Stimulated activated naive B cell treated with anti-CD40 and anti-IgM and Interleukin-4, amounts not matched to agents 10 μg/mL and 1 μg/mL and 100 μg/mL, for 72 hours (primary cell): ENCODE results near the gene EPB41L1.
A peak's percentile ranks its signal among the peaks of the same experiment; 100 is the strongest.

Experiments
- ATAC-seq, 2 donors: fragments of 150-1000 bp; cut with Tn5 transposase; replicated peaks; 2 replicates each; pipeline ENCODE4 v1.10.0; 2021; ENCODE audit warnings: moderate library complexity in 1 of 2
- DNase-seq: peaks from one replicate; pipeline ENCODE4 v3.0.0; 2021
- H3K27ac Mint-ChIP-seq: one replicate; pipeline ENCODE4 v1.8.0; 2022; ENCODE audit warnings: mild to moderate bottlenecking, mixed read lengths
- H3K27me3 Mint-ChIP-seq, 2 donors: one replicate each; pipeline ENCODE4 v1.8.0; 2022; ENCODE audit warnings: mixed read lengths in 2 of 2
- H3K36me3 Mint-ChIP-seq, 2 donors: one replicate each; pipeline ENCODE4 v1.8.0; 2022; ENCODE audit warnings: mixed read lengths in 2 of 2, mild to moderate bottlenecking in 1 of 2
- H3K4me1 Mint-ChIP-seq, 2 donors: one replicate each; pipeline ENCODE4 v1.8.0; 2022; ENCODE audit warnings: mixed read lengths in 2 of 2, mild to moderate bottlenecking in 1 of 2
- H3K4me3 Mint-ChIP-seq, 2 donors: one replicate each; pipeline ENCODE4 v1.8.0; 2022; ENCODE audit warnings: mild to moderate bottlenecking in 2 of 2, mixed read lengths in 2 of 2, moderate library complexity in 1 of 2
- H3K9me3 Mint-ChIP-seq, 2 donors: one replicate each; pipeline ENCODE4 v1.8.0; 2022; ENCODE audit warnings: mixed read lengths in 2 of 2, mild to moderate bottlenecking in 1 of 2

The EPB41L1 gene

DNA sequence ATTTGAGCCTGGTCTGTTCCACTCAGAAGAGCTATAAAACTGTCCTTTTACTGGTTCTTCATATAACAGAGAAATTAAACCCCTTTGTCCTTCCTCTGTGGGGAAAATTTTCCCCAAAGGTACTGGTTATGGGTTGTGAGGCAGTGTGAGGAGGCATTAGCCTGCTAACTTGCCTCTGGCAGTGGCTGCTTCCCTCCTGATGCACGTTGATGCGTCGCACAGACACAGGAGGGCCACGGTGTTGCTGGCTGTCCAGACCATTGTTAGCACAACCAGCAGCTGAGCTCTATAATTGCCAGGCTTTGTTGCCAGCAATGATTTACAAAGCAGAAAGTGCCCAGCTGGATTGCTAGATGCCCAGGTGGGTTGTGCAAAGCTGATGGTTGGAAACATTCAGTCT is 91.9 kb downstream of the EPB41L1 start:
- peaks cover 5 to 15% of the 10 kb centered on the region in 2 donors for H3K4me1 Mint-ChIP-seq
- H3K27ac Mint-ChIP-seq = peak overlapping the region; percentile 69
- no peak overlapping the region for H3K4me3 Mint-ChIP-seq
- no peaks in the 10 kb centered on the region for H3K9me3 Mint-ChIP-seq
- no peak for ATAC-seq
- DNase-seq = no peak
- peaks cover 31 to 44% of the 10 kb centered on the region in 2 donors for H3K36me3 Mint-ChIP-seq
- H3K27me3 Mint-ChIP-seq = no peaks in the 10 kb centered on the region

DNA sequence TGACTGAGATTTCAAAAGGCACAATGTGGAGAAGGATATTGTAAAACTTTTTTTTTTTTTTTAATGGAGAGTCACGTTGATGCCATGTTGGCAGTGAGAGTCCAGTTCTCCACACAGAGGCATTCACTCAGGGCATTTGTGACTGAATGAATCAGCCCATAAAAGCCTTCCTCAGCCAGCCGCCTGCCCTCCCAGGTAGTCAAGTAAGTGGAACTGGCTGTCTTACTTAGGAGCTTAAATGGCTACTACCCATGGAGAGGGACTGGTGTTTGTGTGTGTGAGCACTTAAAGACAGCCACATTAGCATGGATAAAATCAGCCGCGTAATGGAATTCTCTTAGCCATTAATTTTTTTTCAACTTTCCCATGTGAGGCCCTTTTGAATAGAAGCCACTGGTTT is 94.3 kb downstream of the EPB41L1 start:
- H3K36me3 Mint-ChIP-seq = peaks cover 38 to 56% of the 10 kb centered on the region in 2 donors
- no peak overlapping the region for H3K27ac Mint-ChIP-seq
- DNase-seq = no peak
- H3K9me3 Mint-ChIP-seq = no peaks in the 10 kb centered on the region
- ATAC-seq = no peak
- no peak overlapping the region for H3K4me3 Mint-ChIP-seq
- H3K27me3 Mint-ChIP-seq = no peaks in the 10 kb centered on the region
- H3K4me1 Mint-ChIP-seq = peaks cover 5 to 15% of the 10 kb centered on the region in 2 donors

DNA sequence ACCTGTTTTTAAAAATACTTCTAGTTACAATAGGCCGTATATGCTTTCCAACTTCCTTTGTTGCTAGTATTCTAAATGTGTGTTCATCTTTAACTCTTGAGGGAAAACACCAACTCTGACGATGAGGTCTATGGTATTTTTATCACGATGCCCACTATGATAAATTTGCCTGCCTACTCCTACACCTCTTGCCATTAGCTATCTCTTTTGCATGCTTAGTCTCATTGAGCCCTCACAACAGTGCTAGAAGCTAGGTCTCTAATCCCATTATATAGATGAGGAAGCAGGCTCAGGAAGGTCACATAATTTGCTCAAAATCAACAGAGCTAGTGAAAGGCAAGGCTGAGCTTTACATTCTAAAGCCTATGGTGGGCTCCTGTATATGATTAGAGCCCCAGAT is 94.9 kb downstream of the EPB41L1 start:
- no peaks in the 10 kb centered on the region for H3K9me3 Mint-ChIP-seq
- H3K4me3 Mint-ChIP-seq = no peak overlapping the region
- peaks cover 41 to 56% of the 10 kb centered on the region in 2 donors for H3K36me3 Mint-ChIP-seq
- H3K27ac Mint-ChIP-seq = no peak overlapping the region
- no peaks in the 10 kb centered on the region for H3K27me3 Mint-ChIP-seq
- ATAC-seq (peak; percentile 25 to 38), DNase-seq (no peak)
- H3K4me1 Mint-ChIP-seq = peaks cover 5 to 15% of the 10 kb centered on the region in 2 donors

DNA sequence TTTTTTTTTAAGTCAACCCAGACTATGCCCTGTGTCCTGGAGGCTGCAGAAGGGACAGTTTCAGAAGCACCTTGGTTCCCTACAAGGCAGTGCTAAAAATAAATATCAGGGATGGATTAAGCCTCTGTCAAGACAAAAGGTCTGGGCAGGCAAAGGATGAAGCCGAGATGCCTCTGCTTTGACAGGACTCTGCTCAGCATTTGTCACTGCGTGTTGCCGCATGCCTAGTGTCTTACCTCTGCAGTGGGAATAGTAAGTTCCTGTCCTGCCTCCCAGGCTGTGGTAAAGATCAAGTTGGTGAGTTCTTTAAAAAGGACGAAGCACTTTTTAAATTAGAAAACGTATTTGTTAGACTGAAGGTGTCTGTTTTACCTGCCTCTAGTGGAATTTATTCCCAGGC is 96.9 kb downstream of the EPB41L1 start:
- Mint-ChIP-seq H3K36me3 (peaks cover 41 to 53% of the 10 kb centered on the region in 2 donors), H3K27ac (no peak overlapping the region), H3K4me1 (peaks cover 3 to 15% of the 10 kb centered on the region in 2 donors), H3K27me3 (no peaks in the 10 kb centered on the region), H3K9me3 (no peaks in the 10 kb centered on the region), H3K4me3 (no peak overlapping the region)
- ATAC-seq (no peak), DNase-seq (no peak)

DNA sequence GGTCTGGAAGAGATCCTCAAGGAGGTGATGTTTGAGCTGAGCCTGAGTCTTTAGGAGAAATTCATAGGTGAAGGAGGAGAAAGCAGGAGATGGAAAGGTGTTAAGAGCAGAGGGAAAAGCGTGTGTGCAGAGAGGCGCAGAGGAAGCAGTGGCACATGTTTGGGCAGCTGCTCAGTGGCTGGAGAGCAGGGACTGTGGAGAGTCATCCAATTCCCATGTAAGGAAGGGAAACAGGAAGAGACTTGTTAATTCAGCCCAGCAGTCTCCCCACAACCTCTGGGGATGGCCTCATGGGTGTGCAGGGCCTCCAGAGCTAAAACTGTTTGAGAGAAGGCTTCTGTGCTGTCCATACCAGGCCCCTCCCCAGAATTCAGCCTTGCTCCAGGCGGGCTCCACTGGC is 98.0 kb downstream of the EPB41L1 start:
- no peak for ATAC-seq
- Mint-ChIP-seq H3K4me1 (peaks cover 3 to 15% of the 10 kb centered on the region in 2 donors), H3K36me3 (peaks cover 42 to 57% of the 10 kb centered on the region in 2 donors), H3K9me3 (no peaks in the 10 kb centered on the region), H3K27me3 (no peaks in the 10 kb centered on the region), H3K27ac (no peak overlapping the region), H3K4me3 (no peak overlapping the region)
- no peak for DNase-seq

DNA sequence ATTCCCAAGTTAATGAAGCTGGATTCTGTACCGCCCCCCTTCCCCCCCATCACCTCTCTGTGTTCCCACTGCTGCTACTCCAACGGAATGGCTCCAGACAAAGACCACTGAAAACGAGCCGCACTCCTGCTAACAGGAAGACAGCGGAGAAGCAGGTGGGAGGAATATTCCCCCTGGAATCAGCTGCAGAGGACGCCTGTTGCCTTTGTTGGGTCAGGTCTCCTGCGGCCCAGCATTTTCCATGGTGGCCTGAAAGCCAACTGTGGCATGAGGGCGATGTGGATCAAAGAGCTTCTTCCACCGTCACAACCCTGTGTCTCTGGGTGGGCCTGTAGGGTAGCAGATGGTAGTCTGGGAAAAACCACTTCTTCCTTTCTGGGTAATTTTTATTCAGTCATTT is 98.5 kb downstream of the EPB41L1 start:
- H3K27me3 Mint-ChIP-seq = no peaks in the 10 kb centered on the region
- H3K36me3 Mint-ChIP-seq = peaks cover 38 to 53% of the 10 kb centered on the region in 2 donors
- DNase-seq (no peak), ATAC-seq (no peak)
- H3K9me3 Mint-ChIP-seq = no peaks in the 10 kb centered on the region
- peaks cover 3 to 12% of the 10 kb centered on the region in 2 donors for H3K4me1 Mint-ChIP-seq
- no peak overlapping the region for H3K4me3 Mint-ChIP-seq
- H3K27ac Mint-ChIP-seq = no peak overlapping the region

DNA sequence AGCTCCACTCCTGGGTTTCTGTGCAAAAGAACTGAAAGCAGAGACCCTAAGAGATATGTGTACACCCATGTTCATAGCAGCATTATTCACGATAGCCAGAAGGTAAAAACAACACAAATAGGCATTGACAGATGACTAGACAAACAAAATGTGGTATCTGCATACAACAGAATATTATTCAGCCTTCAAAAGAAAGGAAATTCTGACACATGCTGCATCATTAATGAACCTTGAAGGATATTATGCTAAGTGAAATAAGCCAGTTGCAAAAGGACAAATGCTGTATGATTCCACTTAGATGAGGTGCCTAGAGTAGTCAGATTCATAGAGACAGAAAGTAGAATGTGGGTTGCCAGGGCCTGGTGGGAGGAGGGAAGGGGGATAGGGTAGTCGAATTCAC is 99.5 kb downstream of the EPB41L1 start:
- Mint-ChIP-seq H3K36me3 (peaks cover 32 to 50% of the 10 kb centered on the region in 2 donors), H3K4me3 (no peak overlapping the region), H3K27me3 (no peaks in the 10 kb centered on the region), H3K4me1 (peaks cover 0 to 4% of the 10 kb centered on the region in 2 donors), H3K9me3 (no peaks in the 10 kb centered on the region), H3K27ac (no peak overlapping the region)
- no peak for DNase-seq
- no peak for ATAC-seq

DNA sequence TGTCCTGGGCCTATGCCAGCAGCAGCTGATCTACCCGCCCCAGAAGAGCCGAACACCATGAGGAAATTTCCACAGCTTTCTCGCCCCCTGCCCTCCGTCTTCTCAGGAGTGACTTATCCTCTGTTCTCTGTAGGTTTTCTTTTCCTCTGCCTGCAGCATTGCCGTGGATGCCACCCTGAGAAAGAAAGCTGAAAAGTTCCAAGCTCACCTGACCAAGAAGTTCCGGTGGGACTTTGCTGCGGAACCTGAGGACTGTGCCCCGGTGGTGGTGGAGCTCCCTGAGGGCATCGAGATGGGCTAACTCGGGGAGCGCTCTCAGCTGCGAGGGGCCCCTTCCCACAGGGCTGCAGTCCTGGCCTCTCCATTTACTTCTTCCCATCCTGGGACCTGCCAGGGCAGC is 100.9 kb downstream of the EPB41L1 start:
- Mint-ChIP-seq H3K9me3 (no peaks in the 10 kb centered on the region), H3K4me1 (no peaks in the 10 kb centered on the region), H3K27me3 (no peaks in the 10 kb centered on the region), H3K27ac (peak overlapping the region; percentile 59), H3K36me3 (peaks cover 30 to 43% of the 10 kb centered on the region in 2 donors), H3K4me3 (no peak overlapping the region)
- DNase-seq = no peak
- ATAC-seq = no peak

DNA sequence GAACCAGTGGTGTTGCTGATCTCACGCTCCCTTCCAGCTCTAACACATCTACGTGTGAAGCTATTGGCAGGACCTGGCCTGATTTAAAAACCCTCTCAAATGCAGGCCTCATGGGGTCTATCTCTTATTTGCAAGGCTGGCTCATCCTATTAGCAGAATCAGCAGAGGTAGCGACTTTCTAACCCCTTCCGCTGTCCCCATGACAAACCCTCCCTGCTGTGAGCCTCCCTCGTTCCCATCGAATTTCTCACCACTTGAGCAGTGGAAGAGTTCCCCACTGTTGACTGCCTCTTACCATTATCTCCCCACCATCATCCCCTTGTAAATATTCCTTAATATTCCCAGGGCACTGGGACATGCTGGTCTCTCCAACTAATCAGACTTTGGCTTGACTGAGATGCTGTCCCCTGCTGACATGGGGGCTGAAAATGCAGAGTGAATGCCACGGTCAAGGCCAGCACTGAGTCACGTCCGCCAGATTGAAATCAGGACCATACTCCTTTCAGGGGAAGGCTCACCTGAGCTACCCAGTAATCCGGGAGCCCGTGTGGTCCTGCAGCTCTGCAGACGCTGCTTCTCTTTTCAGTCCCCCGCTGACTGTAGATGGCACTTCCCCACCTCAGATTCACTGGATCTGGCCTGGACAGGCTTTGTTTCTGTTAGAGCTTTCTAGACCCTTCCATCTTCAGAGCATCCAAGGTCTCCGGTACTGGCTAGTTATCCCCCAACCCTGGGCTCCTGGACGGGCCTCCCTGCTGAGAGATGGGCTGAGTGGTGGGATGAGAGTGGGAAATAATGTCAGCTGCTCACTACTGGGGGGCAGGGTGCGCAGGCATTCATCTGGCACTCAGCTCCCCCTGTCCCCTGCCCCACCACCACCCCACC is 104.9 kb downstream of the EPB41L1 start:
- no peak for ATAC-seq
- DNase-seq = no peak

DNA sequence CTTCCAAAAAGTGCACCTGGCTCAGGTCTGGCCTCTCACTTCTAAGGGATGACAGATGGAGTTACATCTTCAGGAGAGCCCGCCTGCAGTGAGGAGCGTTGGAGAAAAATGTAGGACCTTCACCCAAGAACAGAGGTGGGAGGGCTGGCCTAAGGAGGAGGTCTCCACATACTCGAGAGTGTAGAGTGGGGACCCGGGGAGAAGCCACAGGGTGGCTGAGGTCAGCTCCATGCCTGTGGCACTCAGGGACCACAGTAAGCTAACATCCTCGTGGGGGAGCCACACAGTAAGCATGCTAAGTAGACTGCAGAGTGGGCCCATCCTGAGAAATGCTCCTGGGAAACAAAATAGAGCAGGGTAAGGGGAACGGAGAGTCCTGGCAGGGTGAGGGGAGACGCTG is 105.8 kb downstream of the EPB41L1 start:
- no peaks in the 10 kb centered on the region for H3K9me3 Mint-ChIP-seq
- no peak overlapping the region for H3K27ac Mint-ChIP-seq
- DNase-seq (no peak), ATAC-seq (no peak)
- peaks cover 13 to 24% of the 10 kb centered on the region in 2 donors for H3K36me3 Mint-ChIP-seq
- no peaks in the 10 kb centered on the region for H3K4me1 Mint-ChIP-seq
- H3K27me3 Mint-ChIP-seq = no peaks in the 10 kb centered on the region
- no peak overlapping the region for H3K4me3 Mint-ChIP-seq

More for the DNA sequence above, 104.9 kb downstream of the EPB41L1 start:
- Mint-ChIP-seq H3K4me1 (no peaks in the 10 kb centered on the region), H3K27me3 (no peaks in the 10 kb centered on the region), H3K4me3 (no peak overlapping the region), H3K27ac (no peak overlapping the region), H3K9me3 (no peaks in the 10 kb centered on the region), H3K36me3 (peaks cover 16 to 24% of the 10 kb centered on the region in 2 donors)

DNA sequence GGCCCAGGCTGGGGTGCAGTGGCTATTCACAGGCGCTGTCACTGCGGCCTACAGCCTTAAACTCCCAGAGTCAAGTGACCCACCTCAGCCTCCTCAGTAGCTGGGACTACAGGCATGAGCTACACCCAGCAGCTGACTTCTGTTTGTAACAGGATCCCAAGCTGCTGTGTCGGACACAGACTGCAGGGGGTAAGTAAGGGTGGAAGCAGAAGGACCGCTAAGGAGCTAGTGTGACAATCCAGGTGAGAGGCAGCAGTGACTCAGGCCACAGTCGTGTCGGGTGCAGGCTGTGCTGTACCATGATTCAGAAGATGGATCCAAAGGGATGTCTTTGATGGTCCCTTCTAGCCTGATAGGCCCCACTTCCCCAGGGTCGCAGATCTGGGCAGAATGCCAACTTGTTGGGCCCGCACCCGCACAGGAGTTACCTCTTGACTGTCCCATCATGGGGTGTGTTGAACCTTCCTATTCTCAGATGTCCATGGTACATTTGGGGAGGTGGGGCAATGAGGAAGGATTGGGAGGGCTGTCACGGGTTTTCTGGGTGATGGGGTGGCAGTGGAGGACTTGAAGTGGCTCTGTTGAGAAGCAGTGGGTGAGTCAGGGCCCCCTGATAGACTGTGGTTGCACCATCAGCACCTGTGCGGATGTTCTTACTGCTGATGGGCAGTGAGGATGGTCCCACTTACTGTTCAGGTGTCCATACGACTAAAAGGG is 107.0 kb downstream of the EPB41L1 start:
- H3K4me3 Mint-ChIP-seq = no peak overlapping the region
- H3K27ac Mint-ChIP-seq = no peak overlapping the region
- DNase-seq (no peak), ATAC-seq (no peak)
- no peaks in the 10 kb centered on the region for H3K27me3 Mint-ChIP-seq
- no peaks in the 10 kb centered on the region for H3K9me3 Mint-ChIP-seq
- peaks cover 5 to 12% of the 10 kb centered on the region in 2 donors for H3K36me3 Mint-ChIP-seq
- no peaks in the 10 kb centered on the region for H3K4me1 Mint-ChIP-seq

DNA sequence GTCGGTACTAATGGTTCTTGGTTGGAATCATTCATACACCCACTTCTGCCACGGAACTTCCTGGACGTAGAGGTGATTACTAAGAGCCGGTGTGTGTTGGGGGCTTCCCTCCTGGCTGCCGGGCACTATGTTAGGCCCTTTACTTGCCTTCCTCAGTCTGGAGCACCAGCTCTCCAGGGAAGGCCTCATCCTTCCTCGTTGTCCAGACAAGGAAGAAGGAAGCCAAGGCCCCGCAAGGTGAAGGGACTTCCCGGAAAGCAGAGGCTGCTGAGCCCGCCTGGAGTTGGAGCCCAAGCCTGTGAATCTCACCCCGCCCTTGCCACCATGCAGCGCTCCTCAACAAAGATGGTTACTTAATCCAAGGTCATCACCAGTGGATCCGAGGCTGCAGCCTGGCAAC is 107.9 kb downstream of the EPB41L1 start:
- no peaks in the 10 kb centered on the region for H3K9me3 Mint-ChIP-seq
- H3K27ac Mint-ChIP-seq = no peak overlapping the region
- H3K4me3 Mint-ChIP-seq = no peak overlapping the region
- DNase-seq (no peak), ATAC-seq (no peak)
- H3K4me1 Mint-ChIP-seq = no peaks in the 10 kb centered on the region
- H3K27me3 Mint-ChIP-seq = no peaks in the 10 kb centered on the region
- H3K36me3 Mint-ChIP-seq = peaks cover 0 to 4% of the 10 kb centered on the region in 2 donors

DNA sequence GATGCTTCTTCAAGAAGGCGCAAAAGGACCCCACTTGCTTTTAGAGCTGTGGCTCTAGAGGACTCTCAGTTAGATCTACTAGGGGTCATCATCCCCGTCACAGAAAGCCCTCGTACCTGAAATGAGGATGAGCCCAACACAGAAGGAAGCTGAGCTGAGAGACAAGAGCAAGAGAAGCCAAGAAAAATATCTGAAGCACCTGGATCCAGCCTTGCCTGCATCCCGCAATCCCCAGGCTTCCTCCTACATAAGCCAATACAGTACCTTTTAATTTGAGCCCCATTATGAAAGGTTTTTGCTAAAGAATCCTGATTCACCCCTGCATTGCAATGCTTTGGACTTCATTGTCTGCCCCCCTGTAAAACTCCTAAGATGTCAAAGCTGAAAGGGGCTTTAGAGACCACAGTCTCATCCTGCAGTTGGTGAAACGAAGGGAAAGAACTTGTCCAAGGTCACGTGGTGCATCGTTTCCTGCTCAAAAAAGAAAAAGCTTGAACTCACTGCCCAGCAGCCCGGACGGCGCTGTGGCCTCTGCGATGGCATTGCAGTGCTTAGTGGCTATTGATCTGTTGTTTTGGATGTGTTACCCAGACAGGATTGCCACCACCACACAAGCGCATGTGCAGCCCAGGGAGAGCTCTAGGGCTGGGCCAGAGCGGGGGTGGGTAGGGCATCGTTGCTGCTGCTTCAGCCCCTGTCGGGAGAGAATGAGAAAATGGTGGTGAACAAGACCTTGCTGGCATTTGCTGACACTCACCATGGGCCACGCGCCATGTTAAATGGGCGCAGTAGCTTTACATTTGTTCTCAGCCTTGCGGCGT is 110.1 kb downstream of the EPB41L1 start:
- ATAC-seq = no peak
- no peaks in the 10 kb centered on the region for H3K4me1 Mint-ChIP-seq
- H3K36me3 Mint-ChIP-seq = no peaks in the 10 kb centered on the region
- DNase-seq = no peak
- no peak overlapping the region for H3K4me3 Mint-ChIP-seq
- H3K9me3 Mint-ChIP-seq = no peaks in the 10 kb centered on the region
- no peak overlapping the region for H3K27ac Mint-ChIP-seq
- no peaks in the 10 kb centered on the region for H3K27me3 Mint-ChIP-seq

DNA sequence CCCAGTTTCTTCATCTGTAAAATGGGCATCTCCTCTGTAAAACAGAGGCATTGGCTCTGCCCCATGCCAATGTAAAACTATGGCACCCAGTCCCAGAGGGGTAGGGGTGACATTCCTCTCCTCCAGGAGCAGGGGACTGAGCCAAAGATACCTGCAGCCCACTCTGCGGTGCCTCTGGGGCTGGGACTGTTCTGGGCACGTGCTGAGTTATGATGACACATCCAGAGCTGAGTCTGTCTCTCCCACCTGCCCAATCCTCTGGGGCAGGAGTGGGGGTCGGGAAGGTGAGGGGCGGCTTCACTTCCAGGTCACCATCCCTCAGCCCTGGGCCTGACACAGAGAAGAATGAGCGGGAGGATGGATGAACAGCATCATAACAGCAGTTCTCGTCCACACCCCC is 111.6 kb downstream of the EPB41L1 start:
- no peak for ATAC-seq
- Mint-ChIP-seq H3K27me3 (peaks cover 0 to 2% of the 10 kb centered on the region in 2 donors), H3K27ac (no peak overlapping the region), H3K4me1 (no peaks in the 10 kb centered on the region), H3K36me3 (no peaks in the 10 kb centered on the region), H3K4me3 (no peak overlapping the region), H3K9me3 (no peaks in the 10 kb centered on the region)
- DNase-seq = no peak
